HCT116 (cell line): ENCODE data around the gene RETREG1.

Experiments used
- CBX3 ChIP-seq: IDR thresholded peaks from 2 replicates; pipeline ENCODE4 v1.6.1; 2012; ENCODE audit warnings: low read depth
- CEBPB ChIP-seq: IDR thresholded peaks from 2 replicates; pipeline ENCODE4 v1.6.1; 2012; ENCODE audit warnings: low read depth
- EZH2 ChIP-seq: fragments of 200-600 bp; sonication (generic); IDR thresholded peaks from 2 replicates; pipeline ENCODE4 v1.6.1; 2017; ENCODE audit warnings: antibody characterized with exemption, mixed run types
- JUND ChIP-seq: IDR thresholded peaks from 2 replicates; pipeline ENCODE4 v1.6.1; 2012
- POLR2A ChIP-seq: IDR thresholded peaks from 2 replicates; pipeline ENCODE4 v1.7.0; 2011; ENCODE audit warnings: borderline replicate concordance; ENCODE audit not compliant: insufficient read depth, insufficient read length; ENCODE audit errors: extremely low read depth
- RAD21 ChIP-seq: IDR thresholded peaks from 2 replicates; pipeline ENCODE4 v1.6.1; 2012; ENCODE audit warnings: low read depth, mild to moderate bottlenecking
- SRF ChIP-seq: IDR thresholded peaks from 2 replicates; pipeline ENCODE4 v1.6.1; 2012; ENCODE audit warnings: low read depth
- ZNF274 ChIP-seq: fragments of 200-500 bp; sonication (Bioruptor generic); IDR thresholded peaks from 2 replicates; pipeline ENCODE4 v1.6.1; 2014; ENCODE audit warnings: mild to moderate bottlenecking, low read depth, low read length, inconsistent platforms
- TF ChIP-seq, protein P1 (sequence below), 3 experiments: fragments of 200-600 bp in 1 of 3; sonication (generic) in 1 of 3; IDR thresholded peaks in 2 of 3; conservative IDR thresholded peaks in 1 of 3; 2 replicates each; pipeline ENCODE4 v1.5.1; 2012 to 2017; ENCODE audit warnings: low read depth in 2 of 3, low read length in 2 of 3, antibody characterized with exemption in 1 of 3, borderline replicate concordance in 1 of 3, control low read depth in 1 of 3, mild to moderate bottlenecking in 1 of 3, mixed read lengths in 1 of 3, mixed run types in 1 of 3, moderate library complexity in 1 of 3; ENCODE audit not compliant: insufficient read depth in 1 of 3
- TF ChIP-seq, protein P2 (sequence below): IDR thresholded peaks from 2 replicates; pipeline ENCODE4 v1.6.1; 2011; ENCODE audit warnings: mild to moderate bottlenecking, low read length, moderate library complexity; ENCODE audit not compliant: insufficient replicate concordance; ENCODE audit errors: extremely low read depth

DNA sequence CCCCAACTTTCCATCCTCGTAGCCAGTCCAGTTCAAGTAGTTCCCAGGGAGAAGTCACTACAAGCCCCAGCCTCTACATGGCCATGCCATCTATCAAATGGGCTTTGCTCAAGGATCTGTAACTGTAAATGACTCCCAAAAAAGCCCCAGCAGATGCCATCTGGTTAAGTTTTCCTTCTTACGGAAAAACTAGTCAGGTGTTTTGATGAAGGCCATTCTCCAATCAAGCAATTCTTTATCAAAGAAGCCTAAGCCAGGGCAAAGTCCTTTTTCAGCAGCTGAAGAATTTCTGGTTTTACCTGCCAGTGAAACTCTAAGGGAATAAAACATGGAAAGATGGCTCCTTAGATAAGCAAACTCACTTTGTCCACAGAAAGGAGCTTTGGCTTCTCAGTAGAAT, 129.3 kb downstream of the RETREG1 start:
- TF ChIP-seq, protein P1, sequence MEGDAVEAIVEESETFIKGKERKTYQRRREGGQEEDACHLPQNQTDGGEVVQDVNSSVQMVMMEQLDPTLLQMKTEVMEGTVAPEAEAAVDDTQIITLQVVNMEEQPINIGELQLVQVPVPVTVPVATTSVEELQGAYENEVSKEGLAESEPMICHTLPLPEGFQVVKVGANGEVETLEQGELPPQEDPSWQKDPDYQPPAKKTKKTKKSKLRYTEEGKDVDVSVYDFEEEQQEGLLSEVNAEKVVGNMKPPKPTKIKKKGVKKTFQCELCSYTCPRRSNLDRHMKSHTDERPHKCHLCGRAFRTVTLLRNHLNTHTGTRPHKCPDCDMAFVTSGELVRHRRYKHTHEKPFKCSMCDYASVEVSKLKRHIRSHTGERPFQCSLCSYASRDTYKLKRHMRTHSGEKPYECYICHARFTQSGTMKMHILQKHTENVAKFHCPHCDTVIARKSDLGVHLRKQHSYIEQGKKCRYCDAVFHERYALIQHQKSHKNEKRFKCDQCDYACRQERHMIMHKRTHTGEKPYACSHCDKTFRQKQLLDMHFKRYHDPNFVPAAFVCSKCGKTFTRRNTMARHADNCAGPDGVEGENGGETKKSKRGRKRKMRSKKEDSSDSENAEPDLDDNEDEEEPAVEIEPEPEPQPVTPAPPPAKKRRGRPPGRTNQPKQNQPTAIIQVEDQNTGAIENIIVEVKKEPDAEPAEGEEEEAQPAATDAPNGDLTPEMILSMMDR (IDR thresholded peaks at IDR 0.05 in 2 of 3, conservative IDR thresholded peaks at IDR 0.05 in 1 of 3; ENCODE audit: borderline replicate concordance in 1 of 3, insufficient read depth in 1 of 3, low read depth in 2 of 3, low read length in 2 of 3) = no peak
- TF ChIP-seq JUND (no peak), RAD21 (no peak), CEBPB (no peak), SRF (no peak), POLR2A (no peak), ZNF274 (no peak), EZH2 (no peak), CBX3 (no peak)
- TF ChIP-seq, protein P2, sequence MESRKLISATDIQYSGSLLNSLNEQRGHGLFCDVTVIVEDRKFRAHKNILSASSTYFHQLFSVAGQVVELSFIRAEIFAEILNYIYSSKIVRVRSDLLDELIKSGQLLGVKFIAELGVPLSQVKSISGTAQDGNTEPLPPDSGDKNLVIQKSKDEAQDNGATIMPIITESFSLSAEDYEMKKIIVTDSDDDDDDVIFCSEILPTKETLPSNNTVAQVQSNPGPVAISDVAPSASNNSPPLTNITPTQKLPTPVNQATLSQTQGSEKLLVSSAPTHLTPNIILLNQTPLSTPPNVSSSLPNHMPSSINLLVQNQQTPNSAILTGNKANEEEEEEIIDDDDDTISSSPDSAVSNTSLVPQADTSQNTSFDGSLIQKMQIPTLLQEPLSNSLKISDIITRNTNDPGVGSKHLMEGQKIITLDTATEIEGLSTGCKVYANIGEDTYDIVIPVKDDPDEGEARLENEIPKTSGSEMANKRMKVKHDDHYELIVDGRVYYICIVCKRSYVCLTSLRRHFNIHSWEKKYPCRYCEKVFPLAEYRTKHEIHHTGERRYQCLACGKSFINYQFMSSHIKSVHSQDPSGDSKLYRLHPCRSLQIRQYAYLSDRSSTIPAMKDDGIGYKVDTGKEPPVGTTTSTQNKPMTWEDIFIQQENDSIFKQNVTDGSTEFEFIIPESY = no peak
